ENCODE measurements around the gene GALNT5.

DNA sequence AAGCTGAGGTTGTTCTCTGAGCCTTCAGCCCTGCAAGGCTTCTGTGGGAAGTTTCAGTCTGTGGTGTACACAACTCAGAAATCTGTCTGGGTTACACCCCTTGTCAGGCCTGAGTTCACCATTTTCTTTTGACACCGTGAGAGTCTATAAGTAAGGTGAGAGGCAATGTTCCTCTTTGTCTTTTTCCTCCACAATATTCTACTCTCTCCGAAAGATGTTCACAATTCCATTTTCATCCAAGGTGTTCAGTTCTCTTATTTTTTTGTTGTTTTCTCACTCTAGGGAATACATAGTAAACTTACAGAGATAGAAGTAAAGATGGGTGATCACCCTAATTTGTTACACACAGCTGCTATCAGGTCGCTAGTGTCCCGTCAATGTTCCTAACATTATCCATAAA, 64.9 kb downstream of the GALNT5 start:
- no peak for TF ChIP-seq POLR2AphosphoS5 (IDR thresholded peaks at IDR 0.05; ENCODE audit: insufficient read depth, low read depth, low read length)
- TF ChIP-seq, protein P1, sequence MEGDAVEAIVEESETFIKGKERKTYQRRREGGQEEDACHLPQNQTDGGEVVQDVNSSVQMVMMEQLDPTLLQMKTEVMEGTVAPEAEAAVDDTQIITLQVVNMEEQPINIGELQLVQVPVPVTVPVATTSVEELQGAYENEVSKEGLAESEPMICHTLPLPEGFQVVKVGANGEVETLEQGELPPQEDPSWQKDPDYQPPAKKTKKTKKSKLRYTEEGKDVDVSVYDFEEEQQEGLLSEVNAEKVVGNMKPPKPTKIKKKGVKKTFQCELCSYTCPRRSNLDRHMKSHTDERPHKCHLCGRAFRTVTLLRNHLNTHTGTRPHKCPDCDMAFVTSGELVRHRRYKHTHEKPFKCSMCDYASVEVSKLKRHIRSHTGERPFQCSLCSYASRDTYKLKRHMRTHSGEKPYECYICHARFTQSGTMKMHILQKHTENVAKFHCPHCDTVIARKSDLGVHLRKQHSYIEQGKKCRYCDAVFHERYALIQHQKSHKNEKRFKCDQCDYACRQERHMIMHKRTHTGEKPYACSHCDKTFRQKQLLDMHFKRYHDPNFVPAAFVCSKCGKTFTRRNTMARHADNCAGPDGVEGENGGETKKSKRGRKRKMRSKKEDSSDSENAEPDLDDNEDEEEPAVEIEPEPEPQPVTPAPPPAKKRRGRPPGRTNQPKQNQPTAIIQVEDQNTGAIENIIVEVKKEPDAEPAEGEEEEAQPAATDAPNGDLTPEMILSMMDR (IDR thresholded peaks at IDR 0.05; ENCODE audit: extremely low read depth in 1 of 2, insufficient read depth in 1 of 2, low read depth in 1 of 2, low read length in 2 of 2), result no peak
- TF ChIP-seq EZH2 (IDR thresholded peaks at IDR 0.05; ENCODE audit: borderline replicate concordance, low read depth, low read length, severe bottlenecking), result no peak
- no peak for TF ChIP-seq JUN (IDR thresholded peaks at IDR 0.05; ENCODE audit: borderline replicate concordance, insufficient read depth, insufficient read length, low read depth)
- TF ChIP-seq POLR2A (IDR thresholded peaks at IDR 0.05; ENCODE audit: low read depth, low read length), result no peak
